ENCODE measurements around the gene CALD1.

DNA sequence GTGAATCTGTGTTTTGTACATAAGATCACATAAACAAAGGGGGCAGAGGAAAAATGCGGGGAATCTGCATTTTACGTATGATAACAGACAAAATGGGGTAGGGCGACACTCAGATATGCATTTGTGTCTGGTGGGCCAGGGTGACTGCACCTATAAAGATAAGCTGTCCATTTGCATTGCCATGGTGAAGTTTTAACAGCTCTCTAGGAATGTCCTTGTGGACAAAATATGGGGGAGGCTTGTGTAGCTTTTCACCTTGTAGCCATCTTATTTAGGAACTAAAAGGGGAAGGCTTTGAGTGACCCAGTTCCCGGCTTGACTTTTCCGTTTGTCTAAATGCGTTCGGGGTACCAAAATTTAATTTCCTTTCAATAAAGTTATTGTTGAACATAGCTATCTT lies 114.5 kb downstream of the CALD1 start:
- no peak for TF ChIP-seq POLR2AphosphoS5 (IDR thresholded peaks at IDR 0.05)
- no peak for TF ChIP-seq POLR2A (IDR thresholded peaks at IDR 0.05)
- TF ChIP-seq, protein P1, sequence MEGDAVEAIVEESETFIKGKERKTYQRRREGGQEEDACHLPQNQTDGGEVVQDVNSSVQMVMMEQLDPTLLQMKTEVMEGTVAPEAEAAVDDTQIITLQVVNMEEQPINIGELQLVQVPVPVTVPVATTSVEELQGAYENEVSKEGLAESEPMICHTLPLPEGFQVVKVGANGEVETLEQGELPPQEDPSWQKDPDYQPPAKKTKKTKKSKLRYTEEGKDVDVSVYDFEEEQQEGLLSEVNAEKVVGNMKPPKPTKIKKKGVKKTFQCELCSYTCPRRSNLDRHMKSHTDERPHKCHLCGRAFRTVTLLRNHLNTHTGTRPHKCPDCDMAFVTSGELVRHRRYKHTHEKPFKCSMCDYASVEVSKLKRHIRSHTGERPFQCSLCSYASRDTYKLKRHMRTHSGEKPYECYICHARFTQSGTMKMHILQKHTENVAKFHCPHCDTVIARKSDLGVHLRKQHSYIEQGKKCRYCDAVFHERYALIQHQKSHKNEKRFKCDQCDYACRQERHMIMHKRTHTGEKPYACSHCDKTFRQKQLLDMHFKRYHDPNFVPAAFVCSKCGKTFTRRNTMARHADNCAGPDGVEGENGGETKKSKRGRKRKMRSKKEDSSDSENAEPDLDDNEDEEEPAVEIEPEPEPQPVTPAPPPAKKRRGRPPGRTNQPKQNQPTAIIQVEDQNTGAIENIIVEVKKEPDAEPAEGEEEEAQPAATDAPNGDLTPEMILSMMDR (IDR thresholded peaks at IDR 0.05): no peak
